Right atrium auricular region (tissue), 2 donors: ENCODE measurements around the gene PGP. TPM values are rescaled to one million over a fixed set of nuclear protein-coding genes. Genes with fewer than 3 reads are reported as not detected.
"Not testable (repeated sequence)": the region's sequence is repeated elsewhere in the genome, so short reads cannot be mapped to it uniquely, and the experiment has no call there.

Source experiments
- DNase-seq: peaks from one replicate; pipeline ENCODE4 v3.0.0-alpha.2; 2019; ENCODE audit warnings: low spot score
- H3K27ac ChIP-seq, 2 donors: fragments of 200-600 bp; sonication (generic); 1 replicate in 1 of 2; 2 replicates in 1 of 2; pipeline ENCODE4 v1.5.1; 2016 to 2019
- H3K27me3 ChIP-seq, 2 donors: fragments of 200-600 bp; sonication (generic); one replicate each; pipeline versions ENCODE4 v1.5.1 to v1.6.0; 2017 to 2019
- H3K36me3 ChIP-seq: fragments of 200-600 bp; sonication (generic); one replicate; pipeline ENCODE4 v1.5.1; 2016
- H3K4me1 ChIP-seq, 2 donors: fragments of 200-600 bp; sonication (generic); one replicate each; pipeline versions ENCODE4 v1.5.1 to v1.6.0; 2017 to 2019
- H3K4me3 ChIP-seq, 2 donors: fragments of 200-600 bp; sonication (generic); 1 replicate in 1 of 2; 2 replicates in 1 of 2; pipeline ENCODE4 v1.5.1; 2017 to 2019; ENCODE audit warnings: mild to moderate bottlenecking in 1 of 2, moderate library complexity in 1 of 2
- H3K9me3 ChIP-seq, 2 donors: fragments of 200-600 bp; sonication (generic); one replicate each; pipeline ENCODE4 v1.5.1; 2019
- CTCF ChIP-seq, 2 donors: fragments of 200-600 bp; sonication (generic); IDR thresholded peaks; one replicate each; pipeline ENCODE4 v1.5.1; 2019; ENCODE audit warnings: antibody characterized with exemption in 2 of 2
- total RNA-seq, 2 donors: library from RNA; depleted of rRNA; stranded (reverse); fragments of >200 nt; gene quantifications; one replicate each; pipeline ENCODE4 v1.1.0, GENCODE V29; 2016

Gene PGP
- total RNA-seq, 2 donors from 2014 or later: 15.5 to 17.7 TPM

GRCh38 chr16:2206420-2206779 is 8.2 kb downstream of the PGP start:
- H3K4me3 ChIP-seq: peak overlapping the region in 1 of 2 donors; percentile 72

GRCh38 chr16:2205967-2206313 is 8.7 kb downstream of the PGP start:
- Histone ChIP-seq H3K9me3 (no peaks in the 10 kb centered on the region), H3K4me3 (peak overlapping the region; percentile 72 to 97)
- DNase-seq: no peak

More at GRCh38 chr16:2206420-2206779, 8.2 kb downstream of the PGP start:
- peaks cover 30% of the 10 kb centered on the region for H3K36me3 ChIP-seq
- peak overlapping the region; percentile 98 to 100 for H3K27ac ChIP-seq
- TF ChIP-seq CTCF (IDR thresholded peaks at IDR 0.05): no peak
- H3K4me1 ChIP-seq: peaks cover 0 to 16% of the 10 kb centered on the region in 2 donors
- DNase-seq: no peak
- H3K9me3 ChIP-seq: no peaks in the 10 kb centered on the region
- H3K27me3 ChIP-seq: no peaks in the 10 kb centered on the region

GRCh38 chr16:2205104-2205966 is 9.3 kb downstream of the PGP start, which contains the start of gene MLST8:
Gene MLST8, plus strand, starts transcription at chr16:2205454. Its CDS starts 632 bp downstream, at chr16:2206086.
- Histone ChIP-seq H3K4me3 (peak within 1 kb of the TSS; percentile 72 to 97), H3K36me3 (peaks cover 30% of the 10 kb centered on the region), H3K4me1 (peaks cover 0 to 16% of the 10 kb centered on the region in 2 donors), H3K9me3 (no peaks in the 10 kb centered on the region), H3K27ac (peak within 1 kb of the TSS; percentile 98 to 100), H3K27me3 (no peaks in the 10 kb centered on the region)
- peak; percentile 9 to 40 for TF ChIP-seq CTCF (IDR thresholded peaks at IDR 0.05)
- peak; percentile 85 for DNase-seq

More at GRCh38 chr16:2205967-2206313, 8.7 kb downstream of the PGP start:
- no peak for TF ChIP-seq CTCF (IDR thresholded peaks at IDR 0.05)
- Histone ChIP-seq H3K36me3 (peaks cover 30% of the 10 kb centered on the region), H3K27me3 (no peaks in the 10 kb centered on the region), H3K4me1 (peaks cover 0 to 16% of the 10 kb centered on the region in 2 donors), H3K27ac (peak overlapping the region; percentile 98 to 100)

- no peak for TF ChIP-seq CTCF (IDR thresholded peaks at IDR 0.05)
- Histone ChIP-seq H3K4me3 (peak overlapping the region; percentile 72 to 97), H3K4me1 (peaks cover 0 to 16% of the 10 kb centered on the region in 2 donors), H3K9me3 (no peaks in the 10 kb centered on the region), H3K36me3 (peaks cover 27% of the 10 kb centered on the region), H3K27ac (peak overlapping the region; percentile 98 to 100), H3K27me3 (no peaks in the 10 kb centered on the region)
- no peak for DNase-seq
Observed at GRCh38 chr16:2204416-2205103, 10.1 kb downstream of the PGP start.

GRCh38 chr16:2203119-2203688 is 11.4 kb downstream of the PGP start:
- H3K27ac ChIP-seq, H3K4me3 ChIP-seq, DNase-seq, H3K27me3 ChIP-seq, H3K9me3 ChIP-seq: not testable (repeated sequence)
- H3K4me1 ChIP-seq: peaks cover 0 to 16% of the 10 kb centered on the region in 2 donors
- H3K36me3 ChIP-seq: peaks cover 13% of the 10 kb centered on the region

- Histone ChIP-seq H3K4me1 (peaks cover 0 to 12% of the 10 kb centered on the region in 2 donors), H3K27ac (no peak overlapping the region), H3K9me3 (no peaks in the 10 kb centered on the region), H3K27me3 (peaks cover 0 to 6% of the 10 kb centered on the region in 2 donors), H3K4me3 (no peak overlapping the region), H3K36me3 (no peaks in the 10 kb centered on the region)
- no peak for DNase-seq
- no peak for TF ChIP-seq CTCF (IDR thresholded peaks at IDR 0.05)
Observed at GRCh38 chr16:2200313-2200712, 14.3 kb downstream of the PGP start.
